ENCODE measurements around the gene SYNGR3. TPM values are rescaled to one million over a fixed set of nuclear protein-coding genes. Genes with fewer than 3 reads are reported as not detected.

SYNGR3 gene
- total RNA-seq, 1 experiment from 2014 or later: 21.8 TPM

GRCh38 chr16:1976951-1977874 is 12.6 kb upstream of the SYNGR3 start:
- no peak for DNase-seq (ENCODE audit: low spot score)

GRCh38 chr16:1977875-1978268 is 11.9 kb upstream of the SYNGR3 start:
- no peak for DNase-seq (ENCODE audit: low spot score)

- DNase-seq (ENCODE audit: low spot score): no peak
Observed at GRCh38 chr16:1978476-1979120, 11.2 kb upstream of the SYNGR3 start.

DNA sequence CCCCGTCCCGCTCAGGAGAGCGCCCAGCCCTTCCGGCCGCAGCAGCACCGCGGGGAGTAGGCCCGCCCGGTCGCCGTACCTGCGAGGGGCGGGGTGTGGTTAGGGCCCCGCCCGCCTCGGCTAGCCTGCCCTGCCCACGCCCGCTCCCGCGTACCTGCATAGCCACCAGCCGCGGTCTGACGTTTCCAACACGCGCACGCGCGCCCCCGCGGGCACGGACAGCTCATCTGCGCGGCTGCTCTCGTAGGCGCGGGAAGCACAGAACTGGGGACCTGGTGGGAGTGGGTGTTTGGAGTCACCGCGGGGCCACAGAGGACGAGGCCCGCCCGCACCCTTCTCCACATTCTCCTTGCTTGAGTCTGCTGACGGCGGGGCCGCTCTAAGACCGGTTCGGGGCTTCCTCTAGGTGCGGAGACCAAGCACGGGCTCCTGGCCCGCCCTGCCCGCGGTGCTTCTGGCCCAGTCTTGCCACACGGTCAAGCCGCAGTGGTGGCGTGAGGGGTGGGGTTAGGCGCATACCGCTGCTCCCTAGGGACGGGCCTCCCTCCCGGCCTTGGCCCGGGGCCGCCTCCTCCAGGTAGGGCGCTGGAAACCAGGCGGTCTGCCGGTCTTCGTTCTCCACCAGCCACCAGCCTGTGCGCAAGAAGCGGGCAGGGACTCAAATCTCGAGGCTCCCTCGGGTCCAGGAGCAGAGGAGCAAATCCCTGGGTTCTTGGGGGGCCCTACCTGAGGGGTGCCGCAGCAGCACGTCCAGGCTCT is 10.3 kb upstream of the SYNGR3 start:
- DNase-seq (ENCODE audit: low spot score): no peak

GRCh38 chr16:1980030-1980769 is 9.6 kb upstream of the SYNGR3 start:
- DNase-seq (ENCODE audit: low spot score): no peak

DNA sequence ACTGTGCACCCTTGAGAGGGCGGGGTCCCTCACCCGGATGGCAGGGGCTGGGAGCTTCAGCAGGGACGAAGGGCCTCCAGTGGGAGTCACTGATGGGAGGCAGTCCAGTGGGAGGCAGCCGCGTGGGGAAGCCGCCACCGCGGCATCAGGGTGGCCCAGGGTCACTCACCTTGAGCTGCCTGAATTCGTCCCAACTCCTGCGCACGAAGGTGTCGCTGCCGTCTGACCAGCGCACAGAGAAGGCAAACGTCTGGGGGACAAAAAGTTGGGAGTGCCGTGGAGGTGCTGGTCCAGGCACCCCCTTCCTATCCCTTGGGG is 9.0 kb upstream of the SYNGR3 start:
- DNase-seq (ENCODE audit: low spot score): no peak

DNA sequence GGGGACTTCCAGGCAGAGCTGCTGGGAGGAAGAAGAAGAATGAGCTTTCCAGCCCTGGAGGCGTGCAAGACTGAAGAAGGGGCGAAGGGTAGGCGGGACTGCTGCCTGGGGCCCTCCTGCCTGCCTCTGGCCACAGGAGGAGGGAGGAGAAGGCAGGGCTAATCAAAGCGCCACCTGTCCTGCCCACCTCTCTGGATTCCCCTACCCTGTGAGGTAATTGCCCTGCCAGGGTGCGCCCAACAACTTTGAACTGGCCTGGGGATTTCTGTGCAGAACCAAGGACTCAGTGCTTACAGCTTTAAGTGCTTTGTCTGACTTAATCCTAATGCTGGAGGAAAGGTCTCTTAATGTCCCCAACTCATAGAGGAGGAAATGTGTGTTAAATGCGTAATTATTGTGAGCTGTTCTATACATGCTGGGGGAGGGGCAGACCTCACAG is 8.4 kb upstream of the SYNGR3 start, which contains the start of gene NOXO1:
TSS of gene NOXO1 (minus strand) at position 72 of the 439 bp plus-strand sequence. CDS start 290 bp downstream, outside the sequence.
- DNase-seq (ENCODE audit: low spot score): no peak

- DNase-seq (ENCODE audit: low spot score): no peak
Observed at GRCh38 chr16:1982013-1982433, 7.7 kb upstream of the SYNGR3 start.

- DNase-seq (ENCODE audit: low spot score): no peak
Observed at GRCh38 chr16:1982991-1983543, 6.7 kb upstream of the SYNGR3 start.

GRCh38 chr16:1983544-1984346 is 6.0 kb upstream of the SYNGR3 start, which contains the start of gene GFER:
Gene GFER, plus strand, starts transcription at chr16:1984193. Its CDS starts 26 bp downstream, at chr16:1984219.
- peak; percentile 77 for DNase-seq (ENCODE audit: low spot score)

DNA sequence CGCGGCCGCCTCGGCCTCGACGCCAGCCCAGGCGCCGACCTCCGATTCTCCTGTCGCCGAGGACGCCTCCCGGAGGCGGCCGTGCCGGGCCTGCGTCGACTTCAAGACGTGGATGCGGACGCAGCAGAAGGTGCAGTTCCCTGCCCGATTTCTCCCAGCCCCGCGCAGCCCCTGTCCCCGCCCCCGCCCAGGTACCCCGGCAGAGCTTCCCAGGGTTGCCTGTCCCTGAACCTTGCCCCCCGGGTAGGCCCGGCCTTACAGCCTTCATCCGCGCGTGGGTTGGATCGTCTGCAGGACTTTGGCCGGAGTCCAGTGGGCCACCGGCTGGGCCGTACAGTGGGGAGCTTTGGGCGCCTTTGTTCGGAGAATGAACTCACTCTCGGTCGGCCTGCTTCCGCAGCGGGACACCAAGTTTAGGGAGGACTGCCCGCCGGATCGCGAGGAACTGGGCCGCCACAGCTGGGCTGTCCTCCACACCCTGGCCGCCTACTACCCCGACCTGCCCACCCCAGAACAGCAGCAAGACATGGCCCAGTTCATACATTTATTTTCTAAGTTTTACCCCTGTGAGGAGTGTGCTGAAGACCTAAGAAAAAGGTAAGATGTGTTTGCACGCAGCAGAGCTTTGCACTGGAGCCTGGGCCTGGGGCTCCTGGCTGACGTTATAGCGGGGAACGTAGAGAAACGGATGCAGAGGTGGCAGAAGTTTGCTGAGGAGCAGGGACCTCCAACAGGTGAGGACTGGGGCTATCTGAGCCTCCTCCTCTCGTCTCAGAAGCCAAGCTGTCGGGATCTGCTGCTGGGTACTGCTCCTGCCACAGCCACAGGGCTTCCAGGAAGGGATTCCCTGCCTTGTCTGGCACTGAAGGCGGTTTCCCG is 5.2 kb upstream of the SYNGR3 start:
- DNase-seq (ENCODE audit: low spot score): no peak

- DNase-seq (ENCODE audit: low spot score): no peak
Observed at GRCh38 chr16:1985466-1986150, 4.2 kb upstream of the SYNGR3 start.

- no peak for DNase-seq (ENCODE audit: low spot score)
Observed at GRCh38 chr16:1987198-1987597, 2.6 kb upstream of the SYNGR3 start.

GRCh38 chr16:1990101-1990350 is 256 bp downstream of the SYNGR3 start:
- no peak for DNase-seq (ENCODE audit: low spot score)

- no peak for DNase-seq (ENCODE audit: low spot score)
Observed at GRCh38 chr16:1990351-1991134, 773 bp downstream of the SYNGR3 start.

- DNase-seq (ENCODE audit: low spot score): no peak
Observed at GRCh38 chr16:1991135-1991551, 1.4 kb downstream of the SYNGR3 start.

DNA sequence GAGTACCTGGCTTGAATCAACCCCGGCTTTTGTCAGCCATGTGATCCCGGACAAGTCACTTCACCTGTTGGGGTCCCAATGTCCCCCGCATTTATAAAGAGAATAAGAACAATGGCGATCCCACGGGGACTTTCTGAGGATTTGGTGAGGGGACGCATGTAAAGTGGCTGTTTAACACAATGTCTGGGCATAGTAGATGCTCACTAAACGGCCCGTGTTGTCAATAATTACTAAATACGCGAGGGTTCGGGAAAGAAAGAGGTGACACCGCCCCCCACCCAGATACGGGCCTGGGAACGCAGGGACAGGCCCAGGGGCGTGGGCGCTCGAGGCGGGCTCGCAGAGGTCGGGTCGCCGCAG is 1.8 kb downstream of the SYNGR3 start:
- no peak for DNase-seq (ENCODE audit: low spot score)

Data from A172 (cell line).